Peyer's patch (tissue), 4 donors: ENCODE measurements around the gene NOL4L.

ENCODE experiments used
- CTCF ChIP-seq, 6 experiments: fragments of 450-650 bp in 4 of 6; fragments of 200-600 bp in 2 of 6; sonication (generic) in 1 of 6; IDR thresholded peaks; one replicate each; pipeline ENCODE4 v1.5.1; 2017 to 2019; ENCODE audit warnings: antibody characterized with exemption in 6 of 6, mild to moderate bottlenecking in 3 of 6, moderate library complexity in 1 of 6
- POLR2A ChIP-seq, 2 donors: fragments of 450-650 bp; IDR thresholded peaks; one replicate each; pipeline ENCODE4 v1.5.1; 2017; ENCODE audit warnings: antibody characterized with exemption in 2 of 2, mild to moderate bottlenecking in 2 of 2, moderate library complexity in 2 of 2

GRCh38 chr20:32522526-32522775, 62.7 kb downstream of the NOL4L start:
- no peak for TF ChIP-seq POLR2A (IDR thresholded peaks at IDR 0.05)
- no peak for TF ChIP-seq CTCF (IDR thresholded peaks at IDR 0.05)
